Kidney epithelial cell (primary cell): ENCODE measurements around the gene PXDN. TPM values are rescaled to one million over a fixed set of nuclear protein-coding genes. Genes with fewer than 3 reads are reported as not detected.

Source experiments
- DNase-seq: peaks from one replicate; pipeline ENCODE4 v3.0.0-alpha.2; 2010; ENCODE audit warnings: low read depth
- H3K27me3 ChIP-seq: 2 replicates; pipeline ENCODE4 v1.6.0; 2011; ENCODE audit warnings: low read length; ENCODE audit not compliant: control insufficient read depth, insufficient read depth
- H3K36me3 ChIP-seq: 2 replicates; pipeline ENCODE4 v1.5.1; 2011; ENCODE audit warnings: low read length; ENCODE audit not compliant: control insufficient read depth, insufficient read depth
- H3K4me3 ChIP-seq: 2 replicates; pipeline ENCODE4 v1.5.1; 2011; ENCODE audit warnings: low read depth, mild to moderate bottlenecking, control low read depth, low read length
- total RNA-seq: library from RNA; depleted of rRNA; stranded (reverse); fragments of >200 nt; gene quantifications from 2 replicates; pipeline ENCODE4 v1.2.3, GENCODE V29; 2015
- TF ChIP-seq, protein P1 (sequence below): IDR thresholded peaks from 2 replicates; pipeline ENCODE4 v1.5.1; 2011; ENCODE audit warnings: mild to moderate bottlenecking, moderate library complexity, low read length, control low read depth, inconsistent platforms; ENCODE audit not compliant: insufficient read depth, poor library complexity, severe bottlenecking

PXDN gene
- total RNA-seq, 1 donor from 2014 or later = 287 TPM

DNA sequence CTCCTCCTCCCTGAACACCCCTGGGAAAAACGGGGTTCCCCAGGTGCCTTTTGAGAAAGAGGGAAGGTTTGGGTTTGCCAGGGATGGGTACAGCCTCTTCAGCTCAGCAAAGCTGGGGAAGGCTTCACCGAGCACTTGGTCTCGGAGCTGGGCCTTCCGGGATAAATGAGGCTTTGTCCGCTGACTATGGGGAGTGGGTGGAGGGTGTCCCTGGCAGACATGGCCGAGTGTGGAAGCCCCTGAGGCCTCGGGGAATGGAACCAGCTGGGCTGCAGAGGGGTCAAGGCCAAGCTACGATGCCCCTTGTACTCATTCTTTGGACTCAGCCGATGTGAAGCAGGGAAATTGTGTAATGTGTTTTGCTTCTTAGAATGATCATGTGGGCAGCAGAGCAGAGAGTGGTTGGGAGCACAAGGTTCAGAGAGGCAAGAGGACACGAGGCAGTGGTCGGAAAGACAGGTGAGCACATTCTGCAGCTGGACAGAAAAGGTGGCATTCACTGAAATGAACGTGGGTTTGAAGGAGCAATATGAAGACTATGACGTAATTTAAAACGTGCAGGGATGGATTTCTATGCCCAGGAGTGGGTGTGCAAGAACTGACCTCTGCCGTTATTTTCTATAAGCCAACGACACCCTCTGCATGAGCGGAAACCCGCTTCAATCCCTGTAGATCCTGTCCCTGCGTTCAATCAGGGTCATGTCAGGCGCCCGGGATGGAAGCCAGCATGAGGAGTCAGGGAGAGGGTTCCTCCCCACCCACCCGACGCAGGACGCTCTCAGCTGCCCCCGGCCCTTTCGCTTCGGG, 142.6 kb downstream of the PXDN start:
- TF ChIP-seq, protein P1, sequence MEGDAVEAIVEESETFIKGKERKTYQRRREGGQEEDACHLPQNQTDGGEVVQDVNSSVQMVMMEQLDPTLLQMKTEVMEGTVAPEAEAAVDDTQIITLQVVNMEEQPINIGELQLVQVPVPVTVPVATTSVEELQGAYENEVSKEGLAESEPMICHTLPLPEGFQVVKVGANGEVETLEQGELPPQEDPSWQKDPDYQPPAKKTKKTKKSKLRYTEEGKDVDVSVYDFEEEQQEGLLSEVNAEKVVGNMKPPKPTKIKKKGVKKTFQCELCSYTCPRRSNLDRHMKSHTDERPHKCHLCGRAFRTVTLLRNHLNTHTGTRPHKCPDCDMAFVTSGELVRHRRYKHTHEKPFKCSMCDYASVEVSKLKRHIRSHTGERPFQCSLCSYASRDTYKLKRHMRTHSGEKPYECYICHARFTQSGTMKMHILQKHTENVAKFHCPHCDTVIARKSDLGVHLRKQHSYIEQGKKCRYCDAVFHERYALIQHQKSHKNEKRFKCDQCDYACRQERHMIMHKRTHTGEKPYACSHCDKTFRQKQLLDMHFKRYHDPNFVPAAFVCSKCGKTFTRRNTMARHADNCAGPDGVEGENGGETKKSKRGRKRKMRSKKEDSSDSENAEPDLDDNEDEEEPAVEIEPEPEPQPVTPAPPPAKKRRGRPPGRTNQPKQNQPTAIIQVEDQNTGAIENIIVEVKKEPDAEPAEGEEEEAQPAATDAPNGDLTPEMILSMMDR = no peak
- Histone ChIP-seq H3K36me3 (no peaks in the 10 kb centered on the region), H3K4me3 (no peak overlapping the region), H3K27me3 (no peaks in the 10 kb centered on the region)
- no peak for DNase-seq

DNA sequence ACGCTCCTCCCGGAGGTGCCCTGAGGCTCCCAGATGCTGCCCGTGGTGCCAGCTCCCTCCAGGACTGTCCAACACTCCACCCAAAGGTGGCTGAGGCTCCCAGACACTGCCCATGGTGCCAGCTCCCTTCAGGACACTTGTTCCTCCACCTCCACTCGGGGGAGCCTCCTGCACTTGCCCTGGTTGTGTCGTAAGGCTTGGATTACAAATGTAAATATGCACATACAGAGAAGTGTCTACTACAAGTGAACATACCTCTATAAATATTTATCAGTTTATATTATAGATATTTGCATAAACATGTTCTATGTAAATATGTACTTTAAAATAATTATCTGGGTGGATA, 143.3 kb downstream of the PXDN start:
- Histone ChIP-seq H3K4me3 (no peak overlapping the region), H3K36me3 (no peaks in the 10 kb centered on the region)

DNA sequence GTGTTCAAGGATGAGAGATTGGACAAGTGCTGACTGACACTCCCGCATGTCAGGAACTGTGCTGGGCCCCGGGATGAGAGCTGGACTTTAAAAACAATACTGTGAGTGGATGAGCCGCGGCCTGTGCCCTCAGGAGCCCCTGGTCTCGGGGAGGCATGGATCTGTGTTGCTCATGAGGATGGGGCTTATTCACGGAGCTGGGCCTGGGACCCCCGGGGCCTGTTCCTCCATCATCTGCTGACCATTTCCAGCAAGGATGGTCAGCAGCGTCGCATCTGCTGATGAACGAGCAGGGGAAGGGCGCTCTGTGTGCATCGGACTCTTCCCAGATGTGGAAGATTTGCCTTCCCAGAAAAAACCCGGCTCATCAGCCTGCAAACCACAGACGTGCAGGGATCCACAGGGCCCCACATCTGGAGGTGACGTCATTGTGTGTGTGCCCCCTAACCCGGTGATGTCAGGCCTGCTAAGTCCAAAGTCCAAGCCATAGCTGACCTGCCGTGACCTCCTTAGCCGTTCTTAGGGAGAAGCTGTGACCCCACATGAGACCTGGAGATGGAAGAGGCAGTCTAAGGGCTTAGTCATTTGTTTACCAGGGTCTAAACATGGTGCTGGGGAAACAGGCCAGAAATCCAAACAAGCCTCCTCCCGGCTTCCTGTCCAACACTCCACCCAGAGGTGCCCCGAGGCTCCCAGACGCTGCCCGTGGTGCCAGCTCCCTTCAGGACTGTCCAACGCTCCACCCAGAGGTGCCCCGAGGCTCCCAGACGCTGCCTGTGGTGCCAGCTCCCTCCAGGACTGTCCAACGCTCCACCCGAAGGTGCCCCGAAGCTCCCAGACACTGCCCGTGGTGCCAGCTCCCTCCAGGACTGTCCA, 143.9 kb downstream of the PXDN start:
- Histone ChIP-seq H3K27me3 (no peaks in the 10 kb centered on the region), H3K4me3 (no peak overlapping the region), H3K36me3 (no peaks in the 10 kb centered on the region)
- TF ChIP-seq, protein P1 = no peak
- DNase-seq = no peak

More for the DNA sequence above, 143.3 kb downstream of the PXDN start:
- DNase-seq = no peak
- TF ChIP-seq, protein P1 = no peak
- no peaks in the 10 kb centered on the region for H3K27me3 ChIP-seq

DNA sequence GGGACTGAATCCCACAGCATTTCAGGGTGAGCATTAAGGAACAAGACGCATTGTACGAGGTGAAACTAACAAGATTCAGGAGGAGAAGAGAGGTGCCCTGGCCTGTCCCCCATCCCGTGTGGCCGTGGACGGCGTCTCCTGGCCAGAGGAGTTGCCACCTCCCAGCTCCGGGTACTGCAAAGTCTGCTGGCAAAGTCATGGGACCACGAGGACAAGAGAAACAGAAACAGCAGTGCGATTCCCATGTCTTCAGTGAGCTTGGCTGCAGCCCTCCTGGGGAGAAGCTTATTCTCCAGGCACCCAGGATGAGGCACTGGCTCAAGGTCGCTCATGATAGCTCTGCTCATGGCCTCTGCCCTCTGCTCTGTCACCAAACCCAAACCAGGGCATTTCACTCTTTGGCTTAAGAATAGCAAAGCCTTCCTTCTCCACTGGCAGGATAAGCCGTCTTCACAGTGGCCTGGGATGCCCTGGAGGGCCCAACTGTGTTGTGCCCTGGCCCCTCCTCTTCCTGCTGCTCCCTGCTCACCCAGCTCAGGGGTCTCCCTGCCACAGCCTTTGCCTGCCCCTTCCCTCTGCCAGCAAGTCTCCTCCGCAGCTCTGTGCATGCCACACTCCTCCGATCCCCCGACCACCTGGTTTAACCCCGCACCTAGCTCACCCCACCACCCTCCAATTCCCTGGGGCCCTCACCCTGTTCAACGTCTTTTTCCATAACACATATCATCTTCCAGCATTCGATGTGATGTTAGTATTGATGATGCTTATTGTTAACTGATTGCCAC, 144.8 kb downstream of the PXDN start:
- Histone ChIP-seq H3K27me3 (no peaks in the 10 kb centered on the region), H3K36me3 (no peaks in the 10 kb centered on the region), H3K4me3 (no peak overlapping the region)
- TF ChIP-seq, protein P1 = no peak
- DNase-seq = no peak

DNA sequence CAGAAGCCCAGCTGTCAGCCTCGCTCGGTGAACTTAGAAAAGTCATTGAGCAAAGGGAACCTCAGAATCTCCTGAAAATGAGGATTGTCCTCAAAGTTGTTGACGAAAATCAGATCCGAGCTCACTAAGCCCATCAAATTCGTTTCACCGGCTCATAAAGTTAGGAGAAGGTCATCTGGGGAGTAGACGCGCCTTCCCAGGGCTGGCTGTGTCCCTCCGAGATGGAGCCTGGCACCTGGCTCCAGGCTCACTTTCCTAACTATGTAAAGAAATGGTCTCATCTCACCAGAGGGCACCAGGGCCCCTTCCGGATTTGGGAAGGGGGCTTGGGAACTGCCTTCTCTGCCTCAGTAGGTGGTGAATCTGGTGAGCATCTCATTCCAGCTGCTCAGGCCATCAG, 145.5 kb downstream of the PXDN start:
- no peak overlapping the region for H3K4me3 ChIP-seq
- no peak for DNase-seq

More for the DNA sequence above, 145.5 kb downstream of the PXDN start:
- Histone ChIP-seq H3K27me3 (no peaks in the 10 kb centered on the region), H3K36me3 (no peaks in the 10 kb centered on the region)
- TF ChIP-seq, protein P1 = no peak
